NCI-H460 (cell line): ENCODE data around the gene OR2AG2. TPM values are rescaled to one million over a fixed set of nuclear protein-coding genes. Genes with fewer than 3 reads are reported as not detected.

Experiments used
- DNase-seq: peaks from one replicate; pipeline ENCODE4 v3.0.0-alpha.2; 2016; ENCODE audit warnings: low read depth; ENCODE audit errors: extremely low read depth
- total RNA-seq: library from RNA; depleted of rRNA; stranded (reverse); fragments of >200 nt; shearing (Covaris generic); gene quantifications from 2 replicates; pipeline ENCODE4 v1.2.3, GENCODE V29; 2014; rRNA removed

The OR2AG2 gene
- total RNA-seq, 1 experiment from 2014 or later, result 0.17 TPM

- DNase-seq, result no peak
Observed at GRCh38 chr11:6742260-6742659, 29.5 kb downstream of the OR2AG2 start.

DNA sequence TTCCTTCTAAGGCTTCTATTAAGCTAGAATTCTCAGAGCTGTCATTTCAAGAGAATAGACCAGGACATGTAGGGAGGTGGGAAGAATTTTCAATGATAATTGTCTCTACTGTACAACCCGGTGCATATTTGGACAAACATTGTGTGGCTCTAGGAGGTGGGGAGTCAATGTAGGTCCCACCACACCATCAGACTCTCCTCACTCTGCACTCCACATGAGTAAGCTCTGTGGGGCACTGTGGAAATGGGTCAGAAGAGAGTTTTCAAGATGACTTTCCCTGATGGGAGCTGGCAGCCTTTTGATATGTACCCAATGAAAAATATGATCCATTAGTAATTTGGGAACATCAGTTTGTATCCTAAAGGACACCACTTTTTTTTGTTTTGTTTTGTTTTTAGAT lies 33.2 kb downstream of the OR2AG2 start:
- DNase-seq, result no peak

- DNase-seq, result peak; percentile 39
Observed at GRCh38 chr11:6737872-6738466, 33.8 kb downstream of the OR2AG2 start.

DNA sequence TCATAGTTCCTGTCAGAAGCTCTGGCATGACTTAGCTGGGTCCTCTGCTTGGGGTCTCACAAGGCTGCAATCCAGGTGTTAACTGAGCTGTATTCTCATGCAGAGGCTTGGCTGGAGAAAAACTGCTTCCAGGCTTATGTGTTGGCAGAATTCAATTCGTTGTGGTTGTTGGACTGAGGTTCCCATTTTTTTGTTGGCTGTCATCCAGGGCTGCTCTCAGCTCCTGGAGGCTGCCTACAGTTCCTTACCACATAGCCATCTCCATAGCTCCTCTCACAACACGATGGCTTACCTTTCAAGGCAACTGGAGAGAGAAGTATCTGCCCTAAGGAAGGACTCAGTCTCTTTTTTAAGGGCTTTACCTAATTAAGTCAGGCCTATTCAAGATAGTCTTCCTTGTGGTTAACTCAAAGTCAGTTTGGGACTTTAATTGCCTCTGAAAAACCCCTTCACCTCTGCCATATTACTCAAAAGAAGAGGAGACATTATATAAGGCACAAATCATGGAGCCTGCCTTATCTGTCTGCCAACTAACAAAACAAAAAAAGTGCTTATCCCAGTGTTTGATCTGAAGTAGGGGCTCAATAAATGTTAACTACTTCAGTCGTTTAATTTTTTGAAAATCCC lies 35.2 kb downstream of the OR2AG2 start:
- no peak for DNase-seq

DNA sequence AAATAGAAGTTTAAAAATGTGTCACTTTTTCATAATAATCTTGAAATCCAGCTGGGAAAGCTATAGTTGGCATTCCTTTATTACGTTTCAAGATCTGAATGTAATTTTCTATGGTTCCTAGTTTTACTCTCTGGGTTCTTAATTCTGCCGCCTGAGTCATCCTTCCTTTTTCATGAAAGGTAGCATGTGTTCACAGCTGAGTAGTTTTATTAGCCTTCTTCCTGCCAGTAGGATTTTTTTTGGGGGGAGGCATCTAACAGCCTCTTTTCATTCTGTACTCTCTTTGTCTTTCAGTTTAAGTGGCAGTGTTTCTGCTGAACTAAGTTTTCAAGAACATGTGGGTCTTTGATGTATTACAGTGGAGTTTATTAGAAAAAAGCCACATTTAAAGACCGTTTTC lies 36.5 kb downstream of the OR2AG2 start:
- no peak for DNase-seq

GRCh38 chr11:6734616-6735015 lies 37.2 kb downstream of the OR2AG2 start:
- no peak for DNase-seq

- no peak for DNase-seq
Observed at GRCh38 chr11:6733326-6734275, 38.2 kb downstream of the OR2AG2 start.

DNA sequence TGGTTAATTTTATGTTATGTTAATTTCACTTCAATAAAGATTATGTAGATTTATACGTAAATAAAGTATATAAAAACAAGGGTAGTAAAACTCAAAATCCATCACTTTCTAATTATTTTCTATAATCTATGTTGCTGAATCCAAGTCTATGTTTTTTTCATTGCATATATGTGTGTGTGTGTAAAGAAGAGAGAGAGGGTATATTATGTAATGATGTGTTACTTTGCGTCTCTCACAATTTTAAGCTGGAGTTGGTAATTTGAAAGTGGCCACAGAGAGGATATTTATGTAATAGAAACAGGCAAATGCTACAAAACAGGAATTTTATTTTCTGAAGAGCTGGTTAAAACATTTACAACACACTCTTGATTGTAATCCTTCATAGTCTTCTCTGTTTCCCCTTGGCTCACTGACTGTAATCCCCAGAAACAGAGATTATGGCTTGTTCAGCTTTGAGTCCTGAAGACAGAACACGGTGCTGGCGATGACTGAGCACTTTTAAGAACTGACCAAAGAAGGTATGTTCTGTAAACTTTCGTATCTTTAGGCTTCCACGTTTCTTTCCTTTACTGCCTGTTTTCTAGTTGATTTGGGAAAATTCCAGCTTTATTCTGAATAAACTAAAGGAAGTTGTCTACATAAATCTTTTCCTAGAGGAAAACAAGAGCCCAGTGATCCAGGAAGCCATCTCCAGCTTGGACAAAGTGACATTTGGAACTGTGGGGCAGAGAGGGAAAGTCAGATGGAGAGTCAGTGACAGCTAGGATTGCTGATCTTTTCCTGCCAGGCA lies 43.6 kb downstream of the OR2AG2 start:
- DNase-seq, result no peak

GRCh38 chr11:6725386-6725896 lies 46.3 kb downstream of the OR2AG2 start:
- DNase-seq, result no peak

DNA sequence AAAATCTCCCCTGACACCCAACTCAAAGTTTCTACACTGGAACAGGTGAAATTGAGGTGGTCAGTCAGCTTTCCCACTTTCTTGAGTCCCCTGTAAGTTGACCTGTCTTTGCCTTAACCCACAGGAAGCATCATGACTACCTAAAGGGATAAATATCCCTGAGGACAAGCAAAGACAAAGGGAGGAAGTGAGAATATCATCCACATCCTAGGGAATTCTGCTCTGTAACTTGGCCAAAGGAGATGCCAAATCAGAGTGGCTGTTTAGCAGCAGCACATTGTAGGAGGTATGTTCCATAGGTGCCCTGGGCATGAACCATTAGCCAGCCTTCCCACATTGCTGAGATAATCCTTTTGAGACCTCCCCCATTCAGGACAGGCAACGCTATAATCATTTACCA lies 47.8 kb downstream of the OR2AG2 start:
- DNase-seq, result no peak

DNA sequence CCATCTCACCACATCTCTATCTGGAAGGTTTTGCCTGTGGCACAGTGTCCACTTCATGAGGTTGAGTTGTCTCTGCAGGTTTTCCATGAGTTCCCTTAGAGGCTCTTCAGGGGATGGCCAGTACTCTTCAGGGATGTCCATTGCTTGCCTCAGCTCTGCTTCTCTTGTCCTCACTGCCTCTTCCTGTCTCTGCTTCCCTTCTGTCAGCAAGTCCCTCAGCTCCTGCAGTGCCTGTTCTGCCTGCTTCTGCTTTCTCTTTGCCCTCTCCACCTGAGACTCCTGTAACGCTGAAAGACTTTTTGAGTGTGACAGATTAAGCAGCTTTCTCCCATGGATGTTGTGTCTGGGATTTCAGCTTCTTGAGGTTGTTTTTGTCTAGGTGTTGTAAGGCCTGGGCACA lies 50.4 kb downstream of the OR2AG2 start:
- no peak for DNase-seq

DNA sequence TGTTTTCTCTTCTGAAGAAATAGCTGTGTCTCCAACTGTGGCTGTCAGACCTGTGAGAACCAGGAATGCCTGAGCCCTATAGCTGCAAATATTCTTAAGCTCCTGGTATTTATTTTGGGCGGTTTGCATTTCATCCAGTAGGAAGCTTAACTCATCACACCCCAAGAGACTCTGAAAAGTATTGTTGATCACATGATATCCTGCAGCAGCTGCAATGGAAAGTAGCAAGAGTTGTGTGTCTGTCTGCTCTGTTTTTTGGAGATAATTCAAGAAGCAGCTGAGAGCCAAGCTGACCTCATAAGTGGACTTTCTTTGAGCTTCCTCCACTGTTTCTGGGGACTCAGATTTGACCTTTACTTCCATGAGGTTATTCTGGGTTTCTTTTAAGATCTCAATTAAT lies 52.2 kb downstream of the OR2AG2 start:
- no peak for DNase-seq

GRCh38 chr11:6717426-6717825 lies 54.4 kb downstream of the OR2AG2 start:
- DNase-seq, result no peak

Other genes starting within 250 kb of the OR2AG2 start
- gene RRP8, start 168.4 kb downstream of the OR2AG2 start, total RNA-seq, result 14.8 and 15.2 TPM in 2 replicates
- 53.4 and 53.5 TPM in 2 replicates for gene ILK, start 168.2 kb downstream of the OR2AG2 start, total RNA-seq
- 65.6 and 74.5 TPM in 2 replicates for gene TAF10, start 159.8 kb downstream of the OR2AG2 start, total RNA-seq
- gene TPP1, start 152.6 kb downstream of the OR2AG2 start, total RNA-seq, result 2.9 and 5.2 TPM in 2 replicates
- 0.07 and 0.14 TPM in 2 replicates for gene DCHS1, start 116.2 kb downstream of the OR2AG2 start, total RNA-seq
- 34.3 and 35.8 TPM in 2 replicates for gene MRPL17, start 88.6 kb downstream of the OR2AG2 start, total RNA-seq
- not detected in 2 replicates for gene OR2AG1, start 11.0 kb upstream of the OR2AG2 start, total RNA-seq
- 0.23 TPM in 1 of 2 replicates, not detected in the other for gene OR6A2, start 27.7 kb upstream of the OR2AG2 start, total RNA-seq
- gene OR10A5, start 73.7 kb upstream of the OR2AG2 start, total RNA-seq, result not detected in 2 replicates
- gene OR10A2, start 91.1 kb upstream of the OR2AG2 start, total RNA-seq, result not detected in 2 replicates
- gene OR10A4, start 104.6 kb upstream of the OR2AG2 start, total RNA-seq, result not detected in 2 replicates
- 0.10 TPM in 1 of 2 replicates, not detected in the other for gene OR2D2, start 120.5 kb upstream of the OR2AG2 start, total RNA-seq
- gene OR2D3, start 149.0 kb upstream of the OR2AG2 start, total RNA-seq, result not detected in 2 replicates
- gene ZNF215, start 154.4 kb upstream of the OR2AG2 start, total RNA-seq, result 3.3 and 3.8 TPM in 2 replicates
- gene ZNF214, start 248.4 kb upstream of the OR2AG2 start, total RNA-seq, result 1.4 and 2.9 TPM in 2 replicates
- gene NLRP14, start 248.5 kb upstream of the OR2AG2 start, total RNA-seq, result 0.07 and 0.23 TPM in 2 replicates